K562 (cell line): Measurements from ENCODE around the gene KRTAP9-3. TPM values are rescaled to one million over a fixed set of nuclear protein-coding genes. Genes with fewer than 3 reads are reported as not detected.

ENCODE experiments used
- HCFC1 ChIP-seq: IDR thresholded peaks from 2 replicates; pipeline ENCODE4 v1.6.1; 2012; ENCODE audit warnings: low read depth, low read length, improper control_type of control experiment
- MAFG ChIP-seq: fragments of 450-650 bp; conservative IDR thresholded peaks from 2 replicates; pipeline ENCODE4 v1.6.1; 2016; ENCODE audit warnings: missing genetic modification characterization, missing compliant biosample characterization
- SRSF7 ChIP-seq: fragments of 200-400 bp; formaldehyde crosslinking; optimal IDR thresholded peaks from 2 replicates; pipeline ENCODE3; 2017; ENCODE audit warnings: mild to moderate bottlenecking, low read depth, low read length
- polyA plus RNA-seq, 8 experiments: library from polyadenylated mRNA; depleted of rRNA in 4 of 8; stranded (reverse) in 5 of 8; unstranded in 3 of 8; fragments of >200 nt; fragmentation: Nextera tagmentation in 2 of 8; fragmentation: Illumina TruSeq in 1 of 8; extraction: Ambion mirVana in 2 of 8; extraction: Trizol in 1 of 8; gene quantifications; 2 replicates each; pipeline versions ENCODE4 v1.2.1 to v1.2.3, GENCODE V29; 2011 to 2014; ENCODE audit warnings: inconsistent platforms in 1 of 8, missing spikeins in 1 of 8
- total RNA-seq, 7 experiments: library from RNA; depleted of rRNA in 6 of 7; stranded (reverse); fragments of >200 nt in 6 of 7; fragmentation: Illumina TruSeq in 2 of 7; extraction: Trizol in 2 of 7; gene quantifications; 2 replicates each; pipeline versions ENCODE4 v1.2.1 to v1.2.3, GENCODE V29; 2011 to 2021; ENCODE audit warnings: low replicate concordance in 1 of 7
- TF ChIP-seq, protein P1 (sequence below): fragments of 450-650 bp; IDR thresholded peaks from 2 replicates; pipeline ENCODE4 v1.6.1; 2016; ENCODE audit warnings: low read depth
- TF ChIP-seq, protein P2 (sequence below): fragments of 450-650 bp; IDR thresholded peaks from 2 replicates; pipeline ENCODE4 v1.6.1; 2016
- TF ChIP-seq, protein P3 (sequence below): fragments of 450-650 bp; IDR thresholded peaks from 2 replicates; pipeline ENCODE4 v1.7.0; 2016; ENCODE audit warnings: borderline replicate concordance

The KRTAP9-3 gene
- total and polyA plus RNA-seq, 9 of the 15 experiments (the other 6 are each of a cell fraction or from before 2014, with no cell fraction given): not detected

DNA sequence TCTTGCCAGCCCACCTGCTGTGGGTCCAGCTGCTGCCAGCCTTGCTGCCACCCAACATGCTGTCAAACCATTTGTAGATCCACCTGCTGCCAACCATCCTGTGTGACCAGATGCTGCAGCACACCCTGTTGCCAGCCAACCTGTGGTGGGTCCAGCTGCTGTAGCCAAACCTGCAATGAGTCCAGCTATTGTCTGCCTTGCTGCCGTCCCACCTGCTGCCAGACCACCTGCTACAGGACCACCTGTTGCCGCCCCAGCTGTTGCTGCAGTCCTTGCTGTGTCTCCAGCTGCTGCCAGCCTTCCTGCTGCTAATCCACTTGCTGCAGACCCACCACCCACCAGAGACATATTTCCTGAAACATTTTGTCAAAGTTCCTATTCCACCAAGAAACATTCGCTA, 41.9 kb upstream of the KRTAP9-3 start (continued):
- TF ChIP-seq, protein P1, sequence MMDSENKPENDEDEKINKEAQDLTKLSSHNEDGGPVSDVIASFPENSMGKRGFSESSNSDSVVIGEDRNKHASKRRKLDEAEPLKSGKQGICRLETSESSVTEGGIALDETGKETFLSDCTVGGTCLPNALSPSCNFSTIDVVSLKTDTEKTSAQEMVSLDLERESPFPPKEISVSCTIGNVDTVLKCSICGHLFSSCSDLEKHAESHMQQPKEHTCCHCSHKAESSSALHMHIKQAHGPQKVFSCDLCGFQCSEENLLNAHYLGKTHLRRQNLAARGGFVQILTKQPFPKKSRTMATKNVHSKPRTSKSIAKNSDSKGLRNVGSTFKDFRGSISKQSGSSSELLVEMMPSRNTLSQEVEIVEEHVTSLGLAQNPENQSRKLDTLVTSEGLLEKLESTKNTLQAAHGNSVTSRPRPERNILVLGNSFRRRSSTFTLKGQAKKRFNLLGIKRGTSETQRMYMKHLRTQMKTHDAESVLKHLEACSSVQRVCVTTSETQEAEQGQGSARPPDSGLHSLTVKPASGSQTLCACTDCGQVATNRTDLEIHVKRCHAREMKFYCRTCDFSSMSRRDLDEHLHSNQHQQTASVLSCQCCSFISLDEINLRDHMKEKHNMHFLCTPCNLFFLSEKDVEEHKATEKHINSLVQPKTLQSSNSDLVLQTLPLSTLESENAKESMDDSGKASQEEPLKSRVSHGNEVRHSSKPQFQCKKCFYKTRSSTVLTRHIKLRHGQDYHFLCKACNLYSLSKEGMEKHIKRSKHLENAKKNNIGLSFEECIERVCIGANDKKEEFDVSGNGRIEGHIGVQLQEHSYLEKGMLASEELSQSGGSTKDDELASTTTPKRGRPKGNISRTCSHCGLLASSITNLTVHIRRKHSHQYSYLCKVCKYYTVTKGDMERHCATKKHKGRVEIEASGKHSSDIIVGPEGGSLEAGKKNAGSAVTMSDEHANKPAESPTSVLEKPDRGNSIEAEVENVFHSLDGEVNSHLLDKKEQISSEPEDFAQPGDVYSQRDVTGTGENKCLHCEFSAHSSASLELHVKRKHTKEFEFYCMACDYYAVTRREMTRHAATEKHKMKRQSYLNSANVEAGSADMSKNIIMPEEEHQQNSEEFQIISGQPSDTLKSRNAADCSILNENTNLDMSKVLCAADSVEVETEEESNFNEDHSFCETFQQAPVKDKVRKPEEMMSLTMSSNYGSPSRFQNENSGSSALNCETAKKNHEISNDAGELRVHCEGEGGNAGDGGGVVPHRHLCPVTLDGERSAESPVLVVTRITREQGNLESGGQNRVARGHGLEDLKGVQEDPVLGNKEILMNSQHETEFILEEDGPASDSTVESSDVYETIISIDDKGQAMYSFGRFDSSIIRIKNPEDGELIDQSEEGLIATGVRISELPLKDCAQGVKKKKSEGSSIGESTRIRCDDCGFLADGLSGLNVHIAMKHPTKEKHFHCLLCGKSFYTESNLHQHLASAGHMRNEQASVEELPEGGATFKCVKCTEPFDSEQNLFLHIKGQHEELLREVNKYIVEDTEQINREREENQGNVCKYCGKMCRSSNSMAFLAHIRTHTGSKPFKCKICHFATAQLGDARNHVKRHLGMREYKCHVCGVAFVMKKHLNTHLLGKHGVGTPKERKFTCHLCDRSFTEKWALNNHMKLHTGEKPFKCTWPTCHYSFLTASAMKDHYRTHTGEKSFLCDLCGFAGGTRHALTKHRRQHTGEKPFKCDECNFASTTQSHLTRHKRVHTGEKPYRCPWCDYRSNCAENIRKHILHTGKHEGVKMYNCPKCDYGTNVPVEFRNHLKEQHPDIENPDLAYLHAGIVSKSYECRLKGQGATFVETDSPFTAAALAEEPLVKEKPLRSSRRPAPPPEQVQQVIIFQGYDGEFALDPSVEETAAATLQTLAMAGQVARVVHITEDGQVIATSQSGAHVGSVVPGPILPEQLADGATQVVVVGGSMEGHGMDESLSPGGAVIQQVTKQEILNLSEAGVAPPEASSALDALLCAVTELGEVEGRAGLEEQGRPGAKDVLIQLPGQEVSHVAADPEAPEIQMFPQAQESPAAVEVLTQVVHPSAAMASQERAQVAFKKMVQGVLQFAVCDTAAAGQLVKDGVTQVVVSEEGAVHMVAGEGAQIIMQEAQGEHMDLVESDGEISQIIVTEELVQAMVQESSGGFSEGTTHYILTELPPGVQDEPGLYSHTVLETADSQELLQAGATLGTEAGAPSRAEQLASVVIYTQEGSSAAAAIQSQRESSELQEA: no peak
- TF ChIP-seq MAFG (tag) (no peak), SRSF7 (no peak), HCFC1 (no peak)
- TF ChIP-seq, protein P2, sequence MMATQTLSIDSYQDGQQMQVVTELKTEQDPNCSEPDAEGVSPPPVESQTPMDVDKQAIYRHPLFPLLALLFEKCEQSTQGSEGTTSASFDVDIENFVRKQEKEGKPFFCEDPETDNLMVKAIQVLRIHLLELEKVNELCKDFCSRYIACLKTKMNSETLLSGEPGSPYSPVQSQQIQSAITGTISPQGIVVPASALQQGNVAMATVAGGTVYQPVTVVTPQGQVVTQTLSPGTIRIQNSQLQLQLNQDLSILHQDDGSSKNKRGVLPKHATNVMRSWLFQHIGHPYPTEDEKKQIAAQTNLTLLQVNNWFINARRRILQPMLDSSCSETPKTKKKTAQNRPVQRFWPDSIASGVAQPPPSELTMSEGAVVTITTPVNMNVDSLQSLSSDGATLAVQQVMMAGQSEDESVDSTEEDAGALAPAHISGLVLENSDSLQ: no peak
- TF ChIP-seq, protein P3, sequence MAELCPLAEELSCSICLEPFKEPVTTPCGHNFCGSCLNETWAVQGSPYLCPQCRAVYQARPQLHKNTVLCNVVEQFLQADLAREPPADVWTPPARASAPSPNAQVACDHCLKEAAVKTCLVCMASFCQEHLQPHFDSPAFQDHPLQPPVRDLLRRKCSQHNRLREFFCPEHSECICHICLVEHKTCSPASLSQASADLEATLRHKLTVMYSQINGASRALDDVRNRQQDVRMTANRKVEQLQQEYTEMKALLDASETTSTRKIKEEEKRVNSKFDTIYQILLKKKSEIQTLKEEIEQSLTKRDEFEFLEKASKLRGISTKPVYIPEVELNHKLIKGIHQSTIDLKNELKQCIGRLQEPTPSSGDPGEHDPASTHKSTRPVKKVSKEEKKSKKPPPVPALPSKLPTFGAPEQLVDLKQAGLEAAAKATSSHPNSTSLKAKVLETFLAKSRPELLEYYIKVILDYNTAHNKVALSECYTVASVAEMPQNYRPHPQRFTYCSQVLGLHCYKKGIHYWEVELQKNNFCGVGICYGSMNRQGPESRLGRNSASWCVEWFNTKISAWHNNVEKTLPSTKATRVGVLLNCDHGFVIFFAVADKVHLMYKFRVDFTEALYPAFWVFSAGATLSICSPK: no peak
- TF ChIP-seq, all 486 proteins: peak for 0
